Liver (tissue), 9 donors: Measurements from ENCODE around the gene PGM5. TPM values are rescaled to one million over a fixed set of nuclear protein-coding genes. Genes with fewer than 3 reads are reported as not detected.
"Not testable (repeated sequence)": the region's sequence is repeated elsewhere in the genome, so short reads cannot be mapped to it uniquely, and the experiment has no call there.

Experiments
- DNase-seq: peaks from one replicate; pipeline ENCODE4 v3.0.0-alpha.2; 2017; ENCODE audit warnings: low spot score
- H3K27ac ChIP-seq, 2 donors: one replicate each; pipeline ENCODE4 v1.7.0; 2013; ENCODE audit warnings: inconsistent platforms in 2 of 2, low read length in 2 of 2, control low read depth in 1 of 2, low read depth in 1 of 2, mild to moderate bottlenecking in 1 of 2
- H3K27me3 ChIP-seq, 4 donors: one replicate each; pipeline versions ENCODE4 v1.6.1 to v1.7.0; 2013; ENCODE audit warnings: low read length in 3 of 4, inconsistent platforms in 1 of 4, mild to moderate bottlenecking in 1 of 4, moderate library complexity in 1 of 4; ENCODE audit not compliant: control insufficient read depth in 4 of 4, insufficient read depth in 4 of 4
- H3K36me3 ChIP-seq, 4 donors: one replicate each; pipeline versions ENCODE4 v1.6.1 to v1.7.0; 2013; ENCODE audit warnings: low read length in 3 of 4, mild to moderate bottlenecking in 3 of 4, low read depth in 1 of 4, moderate library complexity in 1 of 4; ENCODE audit not compliant: control insufficient read depth in 4 of 4, insufficient read depth in 3 of 4
- H3K4me1 ChIP-seq, 4 donors: one replicate each; pipeline versions ENCODE4 v1.6.1 to v1.7.0; 2013; ENCODE audit warnings: low read length in 3 of 4, mild to moderate bottlenecking in 3 of 4, moderate library complexity in 1 of 4; ENCODE audit not compliant: control insufficient read depth in 4 of 4, insufficient read depth in 4 of 4
- H3K4me3 ChIP-seq, 3 donors: one replicate each; pipeline versions ENCODE4 v1.6.1 to v1.7.0; 2013; ENCODE audit warnings: low read length in 3 of 3, control low read depth in 1 of 3, low read depth in 1 of 3, mild to moderate bottlenecking in 1 of 3
- H3K9ac ChIP-seq, 2 donors: one replicate each; pipeline ENCODE4 v1.7.0; 2013; ENCODE audit warnings: low read length in 2 of 2, mild to moderate bottlenecking in 2 of 2, moderate library complexity in 2 of 2, control low read depth in 1 of 2, low read depth in 1 of 2
- H3K9me3 ChIP-seq, 4 donors: one replicate each; pipeline versions ENCODE4 v1.6.1 to v1.7.0; 2013; ENCODE audit warnings: low read length in 3 of 4; ENCODE audit not compliant: control insufficient read depth in 4 of 4
- WGBS: extraction: QIAGEN DNeasy Blood & Tissue Kit; methylation state at CpG from one replicate; pipeline ENCODE4 v1.1.7; 2013; 5-methylcytosine and 5-hydroxymethylcytosine counted together
- polyA plus RNA-seq, 2 donors: library from polyadenylated mRNA; stranded (reverse) in 1 of 2; unstranded in 1 of 2; fragments of 200-250 nt in 1 of 2; fragments of >200 nt in 1 of 2; fragmentation: Nextera tagmentation in 1 of 2; extraction: Ambion mirVana in 1 of 2; gene quantifications; one replicate each; pipeline versions ENCODE4 v1.2.1 to v1.2.3, GENCODE V29; 2013 to 2015
- total RNA-seq, 2 donors: library from RNA; depleted of rRNA; stranded (reverse); fragments of >200 nt; gene quantifications; one replicate each; pipeline ENCODE4 v1.2.3, GENCODE V29; 2014
- donor health status: healthy.
- donor health status: healthy.
- donor health status: healthy.
- donor health status: healthy.
- donor health status: healthy.

Gene PGM5
- total and polyA plus RNA-seq, 4 donors = 0.63 to 8.5 (median 2.2) TPM

- DNase-seq, H3K9ac ChIP-seq, H3K4me3 ChIP-seq, H3K4me1 ChIP-seq, H3K27ac ChIP-seq, H3K36me3 ChIP-seq, H3K27me3 ChIP-seq, H3K9me3 ChIP-seq: not testable (repeated sequence)
- 40% methylated on average over 1 of the region's 1 CpG for WGBS
These were observed 40.1 kb downstream of the PGM5 start for GRCh38 chr9:68396411-68397094.

- H3K4me1 ChIP-seq, H3K27ac ChIP-seq, DNase-seq, H3K9ac ChIP-seq, H3K9me3 ChIP-seq, H3K36me3 ChIP-seq, H3K27me3 ChIP-seq, H3K4me3 ChIP-seq: not testable (repeated sequence)
- 55% methylated on average over 2 of the region's 2 CpGs for WGBS
These were observed 40.6 kb downstream of the PGM5 start for GRCh38 chr9:68397095-68397423.

GRCh38 chr9:68397796-68398195 is 41.4 kb downstream of the PGM5 start:
- H3K27ac ChIP-seq, H3K4me3 ChIP-seq, H3K9ac ChIP-seq, H3K27me3 ChIP-seq, DNase-seq, H3K4me1 ChIP-seq, H3K36me3 ChIP-seq, H3K9me3 ChIP-seq: not testable (repeated sequence)
- WGBS = 64% methylated on average over 3 of the region's 3 CpGs

GRCh38 chr9:68398324-68398723 is 41.9 kb downstream of the PGM5 start:
- not testable (repeated sequence) for H3K4me3 ChIP-seq, H3K9ac ChIP-seq, H3K27me3 ChIP-seq, DNase-seq, H3K27ac ChIP-seq, H3K4me1 ChIP-seq, H3K36me3 ChIP-seq, H3K9me3 ChIP-seq
- 20% methylated on average over 1 of the region's 1 CpG for WGBS

- DNase-seq, H3K9ac ChIP-seq, H3K4me1 ChIP-seq, H3K36me3 ChIP-seq, H3K27me3 ChIP-seq, H3K4me3 ChIP-seq, H3K27ac ChIP-seq, H3K9me3 ChIP-seq: not testable (repeated sequence)
- 73% methylated on average over 3 of the region's 3 CpGs for WGBS
These were observed 48.2 kb downstream of the PGM5 start for GRCh38 chr9:68404421-68405185.

GRCh38 chr9:68411865-68412264 is 55.5 kb downstream of the PGM5 start:
- not testable (repeated sequence) for H3K27me3 ChIP-seq, H3K9me3 ChIP-seq, H3K4me1 ChIP-seq, H3K36me3 ChIP-seq, H3K4me3 ChIP-seq, DNase-seq, H3K9ac ChIP-seq, H3K27ac ChIP-seq

GRCh38 chr9:68412754-68413153 is 56.3 kb downstream of the PGM5 start:
- H3K9ac ChIP-seq, H3K27me3 ChIP-seq, H3K4me1 ChIP-seq, DNase-seq, H3K9me3 ChIP-seq, H3K27ac ChIP-seq, H3K4me3 ChIP-seq, H3K36me3 ChIP-seq: not testable (repeated sequence)
- WGBS = 86% methylated on average over 2 of the region's 2 CpGs

- H3K36me3 ChIP-seq, H3K9ac ChIP-seq: not testable (repeated sequence)
- WGBS = 64% methylated on average over 1 of the region's 1 CpG
These were observed 58.7 kb downstream of the PGM5 start for GRCh38 chr9:68415065-68415464.

More at GRCh38 chr9:68415065-68415464, 58.7 kb downstream of the PGM5 start:
- not testable (repeated sequence) for H3K27ac ChIP-seq, H3K27me3 ChIP-seq, H3K4me3 ChIP-seq, DNase-seq, H3K9me3 ChIP-seq, H3K4me1 ChIP-seq
